HG02798 (cell line): Measurements from ENCODE around the gene UBE2J1.
"Not testable (repeated sequence)": the region's sequence is repeated elsewhere in the genome, so short reads cannot be mapped to it uniquely, and the experiment has no call there.

ENCODE experiments used
- ATAC-seq: cut with Tn5 transposase; IDR thresholded peaks from one replicate; pipeline ENCODE4 v1.9.1; 2021; ENCODE audit warnings: mild to moderate bottlenecking; ENCODE audit not compliant: unreplicated experiment, poor library complexity

UBE2J1 gene

DNA sequence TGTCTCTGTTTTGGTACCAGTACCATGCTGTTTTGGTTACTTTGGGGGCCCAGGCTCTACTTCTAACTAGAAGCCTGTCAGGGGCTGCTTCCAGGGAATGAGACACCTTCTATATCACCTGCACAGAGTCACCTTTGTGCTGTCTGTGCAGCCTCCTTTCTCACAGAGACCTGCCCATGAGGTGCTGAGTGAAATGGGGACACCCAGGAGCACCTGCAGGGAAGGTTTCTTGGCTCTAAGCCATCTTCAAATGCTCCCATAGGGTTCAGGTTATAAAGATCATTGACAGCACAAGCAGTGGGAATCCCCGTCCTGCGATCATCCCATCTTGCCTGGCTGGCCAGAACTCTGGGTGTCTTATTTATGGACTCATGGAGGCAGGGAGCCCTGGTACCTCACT lies 56.5 kb downstream of the UBE2J1 start:
- ATAC-seq = no peak

GRCh38 chr6:89295116-89295515 lies 57.4 kb downstream of the UBE2J1 start:
- ATAC-seq = not testable (repeated sequence)

DNA sequence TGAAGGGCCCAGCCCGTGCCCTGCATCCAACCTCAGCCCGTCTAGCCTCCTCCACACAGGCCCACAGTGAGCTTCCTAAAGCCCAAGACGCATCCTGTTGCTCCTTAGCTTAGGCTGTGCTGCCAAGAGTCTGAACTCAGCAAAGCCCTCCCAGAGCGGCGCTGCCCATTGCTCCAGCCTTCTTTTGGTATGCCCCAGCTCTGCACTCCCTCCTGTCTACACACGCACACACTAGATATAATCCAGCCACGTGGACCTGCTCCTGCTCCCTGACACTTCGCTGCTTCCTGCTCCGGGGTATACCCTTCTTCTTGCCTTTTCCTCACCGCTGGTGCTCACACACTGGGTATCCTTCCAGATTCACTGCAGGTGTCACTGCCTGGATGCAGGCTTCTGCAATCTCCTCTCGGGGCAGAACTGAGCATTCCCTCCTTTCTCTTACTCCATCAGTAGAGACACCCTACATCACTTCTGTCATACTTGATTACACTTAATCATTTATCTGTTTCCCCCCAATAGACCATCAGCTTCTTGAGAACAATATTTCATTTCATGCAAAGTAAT lies 61.2 kb downstream of the UBE2J1 start:
- ATAC-seq = no peak

- no peak for ATAC-seq
Observed at GRCh38 chr6:89290401-89291155, 61.9 kb downstream of the UBE2J1 start.

GRCh38 chr6:89289710-89290109 lies 62.8 kb downstream of the UBE2J1 start:
- no peak for ATAC-seq

- no peak for ATAC-seq
Observed at GRCh38 chr6:89287351-89288028, 65.0 kb downstream of the UBE2J1 start.

- ATAC-seq = no peak
Observed at GRCh38 chr6:89286516-89286915, 66.0 kb downstream of the UBE2J1 start.

GRCh38 chr6:89284963-89285735 lies 67.4 kb downstream of the UBE2J1 start:
- no peak for ATAC-seq

DNA sequence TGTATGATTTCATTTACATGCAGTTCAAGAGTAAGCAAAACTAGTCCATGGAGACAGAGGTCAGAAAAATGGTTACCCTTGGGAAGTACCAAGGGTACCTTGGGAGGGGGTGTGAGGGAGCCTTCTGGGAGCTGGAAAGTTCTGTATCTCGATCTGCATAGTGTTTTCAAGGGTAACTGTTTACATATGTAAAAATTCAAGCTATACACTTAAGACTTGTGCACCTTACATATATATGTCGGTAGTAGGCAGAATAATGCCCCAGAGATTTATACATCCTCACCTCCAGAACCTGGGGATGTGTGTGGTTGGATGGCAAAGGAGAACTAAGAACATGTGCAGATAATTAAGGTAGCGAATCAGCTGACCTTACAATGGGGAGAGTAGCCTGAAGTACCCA lies 68.4 kb downstream of the UBE2J1 start:
- ATAC-seq = no peak

- ATAC-seq = no peak
Observed at GRCh38 chr6:89282749-89283148, 69.8 kb downstream of the UBE2J1 start.

DNA sequence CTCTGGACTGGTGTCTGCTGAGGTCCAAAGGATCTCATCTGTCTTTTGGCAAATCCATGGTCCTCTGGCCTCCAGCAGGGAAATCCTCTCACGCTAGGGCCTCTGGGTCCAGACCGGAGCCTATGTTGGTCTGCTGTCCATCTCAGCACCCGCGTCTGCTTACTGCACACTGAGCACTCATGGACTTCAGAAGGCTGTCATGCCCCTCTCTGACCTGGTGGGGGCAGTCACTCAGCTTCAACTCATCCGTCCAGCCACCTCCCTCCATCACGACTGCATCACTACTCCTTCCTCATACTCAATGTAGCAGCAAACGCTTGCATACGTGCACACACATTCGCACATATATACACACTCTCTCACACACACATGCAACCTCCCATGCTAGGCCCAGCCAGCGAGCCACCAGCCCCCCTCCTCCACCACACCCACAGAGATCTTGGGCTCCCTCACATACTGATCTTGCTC lies 70.7 kb downstream of the UBE2J1 start:
- peak; percentile 99 for ATAC-seq

DNA sequence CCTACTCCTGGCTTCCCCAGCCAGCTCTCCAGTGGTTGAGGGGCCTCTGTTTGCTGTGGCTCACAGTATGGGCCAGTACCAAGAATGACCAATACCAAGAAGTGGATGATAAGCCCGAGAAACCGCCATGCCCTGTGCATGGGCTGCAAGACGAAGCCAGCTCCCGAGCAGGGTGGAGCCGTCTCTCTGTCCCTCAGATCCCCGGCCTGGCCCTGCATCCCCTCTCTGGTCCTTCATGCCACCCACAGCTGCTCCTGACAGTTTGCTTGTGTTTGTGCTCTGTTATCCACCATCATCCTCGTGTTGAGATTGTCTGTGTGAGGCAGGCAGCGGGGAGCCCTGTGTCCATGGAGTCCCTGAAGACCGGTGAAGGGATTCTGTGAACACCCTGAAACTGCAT lies 73.6 kb downstream of the UBE2J1 start:
- ATAC-seq = no peak
